Mucosa of descending colon (tissue), 3 donors: Measurements from ENCODE around the gene BRD4. TPM values are rescaled to one million over a fixed set of nuclear protein-coding genes. Genes with fewer than 3 reads are reported as not detected.
"Not testable (repeated sequence)": the region's sequence is repeated elsewhere in the genome, so short reads cannot be mapped to it uniquely, and the experiment has no call there.

Source experiments
- ATAC-seq: fragments of 200-7000 bp; cut with Tn5 transposase; one replicate; pipeline ENCODE4 v1.9.1; 2020; ENCODE audit warnings: mild to moderate bottlenecking, moderate library complexity
- DNase-seq, 3 donors: peaks; one replicate each; pipeline ENCODE4 v3.0.0-alpha.2; 2020
- H3K36me3 ChIP-seq: fragments of 200-600 bp; one replicate; pipeline ENCODE4 v1.8.0; 2021; ENCODE audit warnings: low read depth, mild to moderate bottlenecking
- H3K4me1 ChIP-seq: fragments of 200-600 bp; one replicate; pipeline ENCODE4 v1.8.0; 2021; ENCODE audit warnings: low read depth, mild to moderate bottlenecking
- H3K4me3 ChIP-seq: fragments of 200-600 bp; one replicate; pipeline ENCODE4 v1.8.0; 2021; ENCODE audit warnings: mild to moderate bottlenecking
- H3K9me3 ChIP-seq: fragments of 200-600 bp; one replicate; pipeline ENCODE4 v1.8.0; 2021; ENCODE audit warnings: mild to moderate bottlenecking
- CTCF ChIP-seq: fragments of 200-600 bp; IDR thresholded peaks from one replicate; pipeline ENCODE4 v1.8.0; 2022; ENCODE audit warnings: antibody characterized with exemption, mild to moderate bottlenecking
- intact Hi-C, 2 donors: fragments of 100-400 bp; cut with DNase I in 1 of 2; cut with micrococcal nuclease in 1 of 2; formaldehyde crosslinking; loops; one replicate each; pipeline versions ENCODE4 v1.11.0 to v1.11.1; 2022; cut with DNase I, micrococcal nuclease
- total RNA-seq, 3 donors: library from RNA; stranded (reverse); fragmentation: NEBNext Ultra II Directional in 2 of 3; extraction: Animal tissue kit (Norgen Biotek cat#: 25700) in 2 of 3; gene quantifications; one replicate each; pipeline versions ENCODE4 v1.2.1 to v1.2.4, GENCODE V29; 2021 to 2023
- donor health status: DM: no; HTN: no; CAD: no; lungs with moderate emphysema.
- donor health status: DM: no; HTN: no; CAD: no.
- donor health status: DM: no; HTN: yes; CAD: no.

BRD4 gene
- total RNA-seq, 3 donors from 2014 or later = 78.3 to 104 (median 82.6) TPM

GRCh38 chr19:15368051-15368632 lies 35.8 kb upstream of the BRD4 start:
- no peaks in the 10 kb centered on the region for H3K4me1 ChIP-seq
- intact Hi-C loops = no loop called here
- H3K36me3 ChIP-seq = peaks cover 30% of the 10 kb centered on the region
- no peak overlapping the region for H3K4me3 ChIP-seq
- TF ChIP-seq CTCF = no peak
- DNase-seq = no peak
- no peak for ATAC-seq
- no peaks in the 10 kb centered on the region for H3K9me3 ChIP-seq

GRCh38 chr19:15367439-15367838 lies 35.1 kb upstream of the BRD4 start:
- no peak for ATAC-seq

GRCh38 chr19:15365264-15365663 lies 32.9 kb upstream of the BRD4 start:
- no peak for TF ChIP-seq CTCF
- Histone ChIP-seq H3K9me3 (no peaks in the 10 kb centered on the region), H3K4me1 (no peaks in the 10 kb centered on the region), H3K4me3 (no peak overlapping the region), H3K36me3 (peaks cover 20% of the 10 kb centered on the region)
- DNase-seq (no peak), ATAC-seq (no peak)
- intact Hi-C loops = no loop called here

More at GRCh38 chr19:15367439-15367838, 35.1 kb upstream of the BRD4 start:
- no peaks in the 10 kb centered on the region for H3K4me1 ChIP-seq
- TF ChIP-seq CTCF = no peak
- no peak overlapping the region for H3K4me3 ChIP-seq
- no peaks in the 10 kb centered on the region for H3K9me3 ChIP-seq
- H3K36me3 ChIP-seq = peaks cover 27% of the 10 kb centered on the region
- no peak for DNase-seq
- intact Hi-C loops = no loop called here

- H3K4me1 ChIP-seq, H3K9me3 ChIP-seq, intact Hi-C loops, DNase-seq, H3K4me3 ChIP-seq, ATAC-seq: not testable (repeated sequence)
- H3K36me3 ChIP-seq = peaks cover 16% of the 10 kb centered on the region
Measured at GRCh38 chr19:15363791-15364190, 31.5 kb upstream of the BRD4 start.

GRCh38 chr19:15363048-15363447 lies 30.7 kb upstream of the BRD4 start:
- H3K9me3 ChIP-seq, H3K4me1 ChIP-seq, H3K4me3 ChIP-seq, intact Hi-C loops, ATAC-seq: not testable (repeated sequence)
- peaks cover 16% of the 10 kb centered on the region for H3K36me3 ChIP-seq
- DNase-seq = peak in 1 of 3 donors; percentile 10

- H3K4me1 ChIP-seq, intact Hi-C loops, H3K4me3 ChIP-seq, H3K9me3 ChIP-seq: not testable (repeated sequence)
- ATAC-seq = peak; percentile 20
- peaks cover 20% of the 10 kb centered on the region for H3K36me3 ChIP-seq
- peak in 1 of 3 donors; percentile 1 for DNase-seq
Measured at GRCh38 chr19:15360015-15360414, 27.7 kb upstream of the BRD4 start.

GRCh38 chr19:15358918-15359317 lies 26.6 kb upstream of the BRD4 start:
- ATAC-seq (no peak), DNase-seq (no peak)
- H3K36me3 ChIP-seq = peaks cover 29% of the 10 kb centered on the region
- intact Hi-C loops = no loop called here
- H3K4me1 ChIP-seq = no peaks in the 10 kb centered on the region
- no peak for TF ChIP-seq CTCF
- no peak overlapping the region for H3K4me3 ChIP-seq
- H3K9me3 ChIP-seq = no peaks in the 10 kb centered on the region
